SK-MEL-5 (cell line): Measurements from ENCODE around the gene CYB5RL. TPM values are rescaled to one million over a fixed set of nuclear protein-coding genes. Genes with fewer than 3 reads are reported as not detected.

Experiments
- DNase-seq: peaks from one replicate; pipeline ENCODE4 v3.0.0-alpha.2; 2016; ENCODE audit warnings: low read depth, low spot score
- in situ Hi-C: cut with HindIII; loops from 2 replicates; pipeline ENCODE4 v1.10.0; 2016; ENCODE audit warnings: low sequenced_read_pairs, high pct_unique_total_duplicates, low pct_unique_long_range_greater_than_20kb
- total RNA-seq: library from RNA; depleted of rRNA; stranded (reverse); fragments of >200 nt; shearing (Covaris generic); gene quantifications from 2 replicates; pipeline ENCODE4 v1.2.3, GENCODE V29; 2014; rRNA removed

The CYB5RL gene
- total RNA-seq, 1 experiment from 2014 or later, result 5.0 TPM

DNA sequence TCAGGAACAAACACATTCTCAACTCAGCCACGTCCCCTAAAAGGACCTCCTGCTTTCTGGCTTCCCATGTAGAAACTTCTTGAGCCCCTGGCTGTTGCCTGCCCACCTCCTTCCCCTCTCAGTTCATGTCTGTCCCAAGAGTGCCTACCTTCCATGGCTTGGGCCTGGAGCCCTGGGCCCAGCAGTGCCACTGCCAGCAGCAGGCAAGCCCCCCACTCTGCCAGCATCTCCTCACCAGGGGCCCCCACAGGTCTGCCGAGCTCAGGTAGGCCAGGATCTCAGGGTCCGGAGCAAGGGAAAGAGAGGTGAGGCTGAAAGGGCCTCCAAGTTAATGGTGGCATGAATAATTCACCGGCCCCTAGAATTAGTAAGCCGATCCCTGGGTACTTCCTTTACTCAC is 47.1 kb downstream of the CYB5RL start, which contains the start of gene CDCP2:
Gene CDCP2 (minus strand): TSS at position 305 of the 400 bp plus-strand sequence. CDS start 78 bp downstream, at position 227.
- no peak for DNase-seq
- in situ Hi-C loops, result no loop called here

DNA sequence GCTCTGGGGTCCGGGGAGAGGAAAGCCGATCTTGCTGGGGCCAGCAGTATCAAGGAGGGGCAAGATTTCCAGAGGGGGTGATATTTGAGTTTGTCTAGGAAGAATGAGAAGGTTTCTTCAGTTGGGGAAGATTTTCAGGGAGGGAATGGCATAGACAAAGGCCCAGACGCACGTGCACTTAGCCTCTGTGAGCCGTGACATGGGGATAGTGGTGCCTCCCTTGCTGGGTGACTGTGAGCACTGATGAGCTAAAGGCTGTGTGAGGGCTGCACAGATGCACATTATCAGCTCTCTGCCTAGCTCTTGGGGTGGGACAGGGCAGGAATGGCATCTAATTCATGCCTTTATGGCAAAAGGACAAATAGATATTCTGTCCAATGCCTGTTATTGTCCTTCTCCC is 48.8 kb downstream of the CYB5RL start:
- in situ Hi-C loops, result no loop called here
- DNase-seq, result no peak

Other genes starting within 250 kb of the CYB5RL start
- not detected in 2 replicates for gene LDLRAD1, start 181.8 kb downstream of the CYB5RL start, total RNA-seq
- gene TMEM59, start 146.8 kb downstream of the CYB5RL start, total RNA-seq, result 535 and 546 TPM in 2 replicates
- 2.7 and 3.9 TPM in 2 replicates for gene TCEANC2, start 146.4 kb downstream of the CYB5RL start, total RNA-seq
- not detected in 2 replicates for gene CDCP2, start 47.0 kb downstream of the CYB5RL start, total RNA-seq
- 103 and 118 TPM in 2 replicates for gene MRPL37, start 137 bp upstream of the CYB5RL start, total RNA-seq
- 3.7 and 5.1 TPM in 2 replicates for gene SSBP3, start 206.4 kb upstream of the CYB5RL start, total RNA-seq